ENCODE results near the gene TMEM35B.
"Not testable (repeated sequence)": the region's sequence is repeated elsewhere in the genome, so short reads cannot be mapped to it uniquely, and the experiment has no call there.

The TMEM35B gene

GRCh38 chr1:34984793-34985608 lies at the start of gene TMEM35B:
TSS of gene TMEM35B (minus strand) at chr1:34985347. CDS start at chr1:34985305, 42 bp downstream.
- peak; percentile 54 to 63 for DNase-seq (ENCODE audit: low read depth in 2 of 2, low spot score in 1 of 2)

GRCh38 chr1:35033346-35033745 lies 48.2 kb upstream of the TMEM35B start:
- no peak for DNase-seq (ENCODE audit: low read depth in 2 of 2, low spot score in 1 of 2)

- DNase-seq (ENCODE audit: low read depth in 2 of 2, low spot score in 1 of 2) = no peak
Measured at GRCh38 chr1:35032384-35032739, 47.2 kb upstream of the TMEM35B start.

- peak in 1 of 2 donors; percentile 25 for DNase-seq (ENCODE audit: low read depth in 2 of 2, low spot score in 1 of 2)
Measured at GRCh38 chr1:35030756-35031446, 45.8 kb upstream of the TMEM35B start.

- no peak for DNase-seq (ENCODE audit: low read depth in 2 of 2, low spot score in 1 of 2)
Measured at GRCh38 chr1:35030338-35030737, 45.2 kb upstream of the TMEM35B start.

GRCh38 chr1:35029761-35030160 lies 44.6 kb upstream of the TMEM35B start:
- DNase-seq (ENCODE audit: low read depth in 2 of 2, low spot score in 1 of 2) = no peak

GRCh38 chr1:35016406-35016805 lies 31.3 kb upstream of the TMEM35B start:
- DNase-seq (ENCODE audit: low read depth in 2 of 2, low spot score in 1 of 2) = no peak

GRCh38 chr1:35014486-35014885 lies 29.3 kb upstream of the TMEM35B start:
- no peak for DNase-seq (ENCODE audit: low read depth in 2 of 2, low spot score in 1 of 2)

GRCh38 chr1:35005711-35006110 lies 20.6 kb upstream of the TMEM35B start:
- DNase-seq (ENCODE audit: low read depth in 2 of 2, low spot score in 1 of 2) = no peak

GRCh38 chr1:35001743-35002142 lies 16.6 kb upstream of the TMEM35B start:
- no peak for DNase-seq (ENCODE audit: low read depth in 2 of 2, low spot score in 1 of 2)

- no peak for DNase-seq (ENCODE audit: low read depth in 2 of 2, low spot score in 1 of 2)
Measured at GRCh38 chr1:34994878-34995277, 9.7 kb upstream of the TMEM35B start.

GRCh38 chr1:34988581-34988980 lies 3.4 kb upstream of the TMEM35B start:
- DNase-seq (ENCODE audit: low read depth in 2 of 2, low spot score in 1 of 2) = no peak

- DNase-seq (ENCODE audit: low read depth in 2 of 2, low spot score in 1 of 2) = no peak
Measured at GRCh38 chr1:34988147-34988546, 3.0 kb upstream of the TMEM35B start.

GRCh38 chr1:34987018-34987417 lies 1.9 kb upstream of the TMEM35B start:
- DNase-seq (ENCODE audit: low read depth in 2 of 2, low spot score in 1 of 2) = no peak

- not testable (repeated sequence) for DNase-seq (ENCODE audit: low read depth in 2 of 2, low spot score in 1 of 2)
Measured at GRCh38 chr1:34985609-34985904, 410 bp upstream of the TMEM35B start.

GRCh38 chr1:34984435-34984792 lies 733 bp downstream of the TMEM35B start:
- no peak for DNase-seq (ENCODE audit: low read depth in 2 of 2, low spot score in 1 of 2)

GRCh38 chr1:34983700-34984355 lies 1.3 kb downstream of the TMEM35B start:
- no peak for DNase-seq (ENCODE audit: low read depth in 2 of 2, low spot score in 1 of 2)

GRCh38 chr1:34982820-34983376 lies 2.2 kb downstream of the TMEM35B start:
- no peak for DNase-seq (ENCODE audit: low read depth in 2 of 2, low spot score in 1 of 2)

GRCh38 chr1:34980715-34981114 lies 4.4 kb downstream of the TMEM35B start:
- DNase-seq (ENCODE audit: low read depth in 2 of 2, low spot score in 1 of 2) = no peak

GRCh38 chr1:34978921-34979320 lies 6.2 kb downstream of the TMEM35B start:
- no peak for DNase-seq (ENCODE audit: low read depth in 2 of 2, low spot score in 1 of 2)

- no peak for DNase-seq (ENCODE audit: low read depth in 2 of 2, low spot score in 1 of 2)
Measured at GRCh38 chr1:34977858-34978257, 7.3 kb downstream of the TMEM35B start.

GRCh38 chr1:34977210-34977471 lies 8.0 kb downstream of the TMEM35B start:
- no peak for DNase-seq (ENCODE audit: low read depth in 2 of 2, low spot score in 1 of 2)
